DMS153 treated with DMSO at 0.1 percent for 48 hours (cell line): ENCODE measurements around the gene HOXC10.

Experiments
- DNase-seq: peaks from one replicate; lab custom pipeline; 2025; ENCODE audit not compliant: unreplicated experiment; lab: John Stamatoyannopoulos, UW

Gene HOXC10

GRCh38 chr12:53976823-53977595 is 7.9 kb upstream of the HOXC10 start:
- DNase-seq = no peak

- DNase-seq = no peak
Measured at GRCh38 chr12:53977596-53978445, 7.1 kb upstream of the HOXC10 start.

GRCh38 chr12:53978477-53979356 is 6.2 kb upstream of the HOXC10 start:
- no peak for DNase-seq

- DNase-seq = no peak
Measured at GRCh38 chr12:53980104-53980801, 4.7 kb upstream of the HOXC10 start.

- no peak for DNase-seq
Measured at GRCh38 chr12:53980802-53981496, 4.0 kb upstream of the HOXC10 start.

- no peak for DNase-seq
Measured at GRCh38 chr12:53981634-53982565, 3.0 kb upstream of the HOXC10 start.

GRCh38 chr12:53982648-53983567 is 2.0 kb upstream of the HOXC10 start:
- no peak for DNase-seq

GRCh38 chr12:53983568-53983949 is 1.4 kb upstream of the HOXC10 start:
- no peak for DNase-seq

GRCh38 chr12:53983950-53984572 is 885 bp upstream of the HOXC10 start:
- no peak for DNase-seq

GRCh38 chr12:53985692-53985993 is 697 bp downstream of the HOXC10 start:
- DNase-seq = no peak

GRCh38 chr12:53985994-53986685 is 1.2 kb downstream of the HOXC10 start:
- no peak for DNase-seq

- no peak for DNase-seq
Measured at GRCh38 chr12:53986686-53987483, 1.9 kb downstream of the HOXC10 start.

GRCh38 chr12:53987787-53988230 is 2.9 kb downstream of the HOXC10 start:
- no peak for DNase-seq

GRCh38 chr12:53988541-53989226 is 3.7 kb downstream of the HOXC10 start:
- no peak for DNase-seq

GRCh38 chr12:53989227-53990113 is 4.5 kb downstream of the HOXC10 start:
- DNase-seq = no peak
